Measurements from ENCODE around the gene PIP5K1B.

DNA sequence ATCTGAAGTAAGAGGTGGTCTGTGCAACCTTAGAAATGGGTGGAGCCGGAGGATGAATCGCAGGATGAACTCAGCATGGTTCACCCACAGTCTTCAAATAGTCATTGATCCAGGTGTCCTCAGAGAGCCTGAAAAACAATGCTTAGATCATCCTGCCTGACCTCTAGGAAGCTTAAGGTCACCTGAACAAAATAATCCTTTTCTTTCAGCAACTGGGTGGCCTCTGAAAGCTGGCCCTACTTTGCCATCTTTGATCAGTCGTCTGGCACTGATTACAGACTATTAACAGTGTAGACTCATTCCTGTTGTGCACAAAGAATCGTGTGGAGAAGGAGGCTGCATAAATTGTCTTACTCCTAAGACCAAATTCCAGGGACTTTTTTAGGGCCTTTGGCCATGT, 50.7 kb downstream of the PIP5K1B start:
- TF ChIP-seq YY1 (IDR thresholded peaks at IDR 0.05; ENCODE audit: extremely low read depth, insufficient replicate concordance, low read depth, low read length) (no peak), POLR2A (IDR thresholded peaks at IDR 0.05; ENCODE audit: borderline replicate concordance, extremely low read depth, insufficient read depth, insufficient read length) (no peak)

Data from HCT116 (cell line).